Transverse colon (tissue), 4 donors: ENCODE results near the gene HORMAD2.

Experiments used
- CTCF ChIP-seq, 5 experiments: fragments of 200-600 bp in 3 of 5; fragments of 450-650 bp in 2 of 5; sonication (generic) in 3 of 5; IDR thresholded peaks; 1 replicate in 2 of 5; 2 replicates in 3 of 5; pipeline ENCODE4 v1.5.1; 2016 to 2017; ENCODE audit warnings: antibody characterized with exemption in 5 of 5, inconsistent platforms in 3 of 5, mild to moderate bottlenecking in 2 of 5, moderate library complexity in 1 of 5
- POLR2A ChIP-seq: fragments of 450-650 bp; IDR thresholded peaks from one replicate; pipeline ENCODE4 v1.6.1; 2016; ENCODE audit warnings: antibody characterized with exemption, mild to moderate bottlenecking, moderate library complexity
- POLR2AphosphoS5 ChIP-seq, 3 donors: sonication (generic); formaldehyde crosslinking; IDR thresholded peaks; one replicate each; pipeline ENCODE4 v1.6.1; 2016; ENCODE audit warnings: antibody characterized with exemption in 3 of 3

- TF ChIP-seq POLR2AphosphoS5 (IDR thresholded peaks at IDR 0.05) (no peak), CTCF (IDR thresholded peaks at IDR 0.05) (no peak), POLR2A (no peak)
Measured at GRCh38 chr22:30188911-30189310, 108.6 kb downstream of the HORMAD2 start.
